ENCODE data around the gene S1PR3. TPM values are rescaled to one million over a fixed set of nuclear protein-coding genes. Genes with fewer than 3 reads are reported as not detected.

S1PR3 gene
- total and polyA plus RNA-seq, 9 of the 15 experiments (the other 6 are each of a cell fraction or from before 2014, with no cell fraction given), result 0.03 to 2.0 (median 0.29) TPM

DNA sequence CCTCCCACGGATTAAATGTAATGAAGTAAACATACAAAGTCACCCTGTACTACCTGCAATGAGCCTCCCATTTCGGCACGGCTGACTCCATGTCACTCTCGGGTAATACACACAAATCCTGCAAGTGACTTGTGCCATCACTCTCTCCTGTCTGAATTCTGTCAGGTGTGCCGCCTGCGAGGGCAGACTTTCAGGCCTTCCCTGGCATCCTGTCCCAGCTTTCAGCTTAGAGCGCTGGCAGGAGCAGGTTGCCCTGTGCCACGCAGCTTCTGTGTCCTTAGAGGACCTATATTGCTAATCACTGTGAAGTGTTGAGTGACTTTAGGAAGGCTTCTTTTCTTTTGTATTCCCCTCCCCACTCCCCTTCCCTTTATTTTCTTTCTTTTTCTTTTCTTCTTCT lies 25.8 kb upstream of the S1PR3 start:
- H3K27me3 ChIP-seq (ENCODE audit: control insufficient read depth in 2 of 2, insufficient read depth in 2 of 2, low read length in 2 of 2), result no peaks in the 10 kb centered on the region; a peak in 1 of 5 replicates
- 52% methylated on average over 7 of the region's 8 CpGs for WGBS (ENCODE audit: insufficient coverage, low coverage, missing lambda C conversion rate)
- no peaks in the 10 kb centered on the region for H3K4me1 ChIP-seq (replicated peaks in 1 of 2; ENCODE audit: control insufficient read depth in 2 of 2, insufficient read depth in 2 of 2, low read length in 2 of 2)
- ATAC-seq (no peak), DNase-seq (ENCODE audit: extremely low read depth in 1 of 4, low spot score in 3 of 4) (no peak), FAIRE-seq (no peak)
- no peak overlapping the region for H3K9ac ChIP-seq (ENCODE audit: insufficient read depth in 1 of 2, low read depth in 2 of 2, low read length in 2 of 2)
- no peaks in the 10 kb centered on the region for H3K79me2 ChIP-seq (ENCODE audit: control insufficient read depth, insufficient read depth, low read length)
- H3K27ac ChIP-seq (ENCODE audit: extremely low read depth, low read depth, low read length), result no peak overlapping the region
- BruUV-seq (replicated peaks), result no TSS peak
- no peaks in the 10 kb centered on the region for H4K20me1 ChIP-seq (replicated peaks; ENCODE audit: control insufficient read depth, insufficient read depth, low read length)
- TF ChIP-seq CBX3 (IDR thresholded peaks at IDR 0.05; ENCODE audit: borderline replicate concordance in 1 of 2, low read length in 2 of 2) (no peak), HMGXB4 (CRISPR knock-in tag; IDR thresholded peaks at IDR 0.05) (no peak), TRIM25 (IDR thresholded peaks at IDR 0.05; ENCODE audit: borderline replicate concordance) (no peak), ZFX (CRISPR knock-in tag; IDR thresholded peaks at IDR 0.05) (no peak), LCOR (CRISPR knock-in tag; IDR thresholded peaks at IDR 0.05) (no peak), POLR2A (conservative IDR thresholded peaks at IDR 0.05) (no peak), FUS (optimal IDR thresholded peaks at IDR 0.05; ENCODE audit: low read depth, low read length) (no peak), NCOA6 (IDR thresholded peaks at IDR 0.05) (no peak), ZNF77 (CRISPR knock-in tag; IDR thresholded peaks at IDR 0.05) (no peak), PYGO2 (tag; IDR thresholded peaks at IDR 0.05) (no peak)
- TF ChIP-seq, protein P1, sequence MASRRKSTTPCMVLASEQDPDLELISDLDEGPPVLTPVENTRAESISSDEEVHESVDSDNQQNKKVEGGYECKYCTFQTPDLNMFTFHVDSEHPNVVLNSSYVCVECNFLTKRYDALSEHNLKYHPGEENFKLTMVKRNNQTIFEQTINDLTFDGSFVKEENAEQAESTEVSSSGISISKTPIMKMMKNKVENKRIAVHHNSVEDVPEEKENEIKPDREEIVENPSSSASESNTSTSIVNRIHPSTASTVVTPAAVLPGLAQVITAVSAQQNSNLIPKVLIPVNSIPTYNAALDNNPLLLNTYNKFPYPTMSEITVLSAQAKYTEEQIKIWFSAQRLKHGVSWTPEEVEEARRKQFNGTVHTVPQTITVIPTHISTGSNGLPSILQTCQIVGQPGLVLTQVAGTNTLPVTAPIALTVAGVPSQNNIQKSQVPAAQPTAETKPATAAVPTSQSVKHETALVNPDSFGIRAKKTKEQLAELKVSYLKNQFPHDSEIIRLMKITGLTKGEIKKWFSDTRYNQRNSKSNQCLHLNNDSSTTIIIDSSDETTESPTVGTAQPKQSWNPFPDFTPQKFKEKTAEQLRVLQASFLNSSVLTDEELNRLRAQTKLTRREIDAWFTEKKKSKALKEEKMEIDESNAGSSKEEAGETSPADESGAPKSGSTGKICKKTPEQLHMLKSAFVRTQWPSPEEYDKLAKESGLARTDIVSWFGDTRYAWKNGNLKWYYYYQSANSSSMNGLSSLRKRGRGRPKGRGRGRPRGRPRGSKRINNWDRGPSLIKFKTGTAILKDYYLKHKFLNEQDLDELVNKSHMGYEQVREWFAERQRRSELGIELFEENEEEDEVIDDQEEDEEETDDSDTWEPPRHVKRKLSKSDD (conservative IDR thresholded peaks at IDR 0.05; ENCODE audit: low read length), result no peak
- TF ChIP-seq, protein P2, sequence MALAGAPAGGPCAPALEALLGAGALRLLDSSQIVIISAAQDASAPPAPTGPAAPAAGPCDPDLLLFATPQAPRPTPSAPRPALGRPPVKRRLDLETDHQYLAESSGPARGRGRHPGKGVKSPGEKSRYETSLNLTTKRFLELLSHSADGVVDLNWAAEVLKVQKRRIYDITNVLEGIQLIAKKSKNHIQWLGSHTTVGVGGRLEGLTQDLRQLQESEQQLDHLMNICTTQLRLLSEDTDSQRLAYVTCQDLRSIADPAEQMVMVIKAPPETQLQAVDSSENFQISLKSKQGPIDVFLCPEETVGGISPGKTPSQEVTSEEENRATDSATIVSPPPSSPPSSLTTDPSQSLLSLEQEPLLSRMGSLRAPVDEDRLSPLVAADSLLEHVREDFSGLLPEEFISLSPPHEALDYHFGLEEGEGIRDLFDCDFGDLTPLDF (CRISPR knock-in tag; IDR thresholded peaks at IDR 0.05), result no peak
- TF ChIP-seq, protein P3, sequence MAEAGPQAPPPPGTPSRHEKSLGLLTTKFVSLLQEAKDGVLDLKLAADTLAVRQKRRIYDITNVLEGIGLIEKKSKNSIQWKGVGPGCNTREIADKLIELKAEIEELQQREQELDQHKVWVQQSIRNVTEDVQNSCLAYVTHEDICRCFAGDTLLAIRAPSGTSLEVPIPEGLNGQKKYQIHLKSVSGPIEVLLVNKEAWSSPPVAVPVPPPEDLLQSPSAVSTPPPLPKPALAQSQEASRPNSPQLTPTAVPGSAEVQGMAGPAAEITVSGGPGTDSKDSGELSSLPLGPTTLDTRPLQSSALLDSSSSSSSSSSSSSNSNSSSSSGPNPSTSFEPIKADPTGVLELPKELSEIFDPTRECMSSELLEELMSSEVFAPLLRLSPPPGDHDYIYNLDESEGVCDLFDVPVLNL (CRISPR knock-in tag; IDR thresholded peaks at IDR 0.05; ENCODE audit: low read depth), result no peak
- in situ Hi-C loops (cut with MboI) (no loop called here), intact Hi-C loops (cut with micrococcal nuclease) (no loop called here)
- ChIA-PET CTCF (ENCODE audit: low intra/inter-chr PET ratio) (no interaction called here), POLR2A (interaction anchor here (0.6 to 0.7 kb wide), 2 partner anchors 100 to 383 kb away, joined by 3 read pairs; no protein-coding TSS in a partner anchor)
- no peak overlapping the region for H3K4me2 ChIP-seq (ENCODE audit: insufficient read depth, low read length)
- H3K36me3 ChIP-seq (ENCODE audit: control insufficient read depth, insufficient read depth, low read length), result no peaks in the 10 kb centered on the region
- H2AFZ ChIP-seq (ENCODE audit: low read depth, low read length), result no peak overlapping the region
- H3K4me3 ChIP-seq, result no peak overlapping the region
- no peaks in the 10 kb centered on the region for H3K9me1 ChIP-seq (ENCODE audit: control insufficient read depth, insufficient read depth, low read length)
- H3K9me3 ChIP-seq (replicated peaks; ENCODE audit: control insufficient read depth, insufficient read depth, low read depth, low read length), result no peaks in the 10 kb centered on the region
